ENCODE measurements around the gene CHODL.

CHODL gene

DNA sequence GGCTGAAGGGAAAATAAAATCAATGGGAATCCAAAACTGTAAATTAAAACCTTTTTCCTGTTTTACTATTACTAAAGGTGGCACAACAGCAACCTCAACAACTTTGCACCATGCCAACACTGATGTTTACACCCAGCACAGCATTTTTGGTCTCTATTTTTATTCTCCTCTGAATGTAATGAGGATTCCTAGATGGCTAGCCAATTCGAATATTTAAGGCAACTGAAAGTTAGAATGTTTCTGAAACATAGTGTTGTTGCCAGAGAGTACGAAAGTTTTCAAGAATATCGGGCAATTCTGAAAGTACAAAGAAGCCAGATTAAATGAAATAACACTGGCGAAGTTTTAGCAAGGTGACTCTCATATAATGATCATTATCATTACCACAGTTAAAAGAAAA is 40.7 kb downstream of the CHODL start:
- H3K4me3 ChIP-seq (ENCODE audit: low read depth, low read length) = no peak overlapping the region

- H3K4me3 ChIP-seq (ENCODE audit: low read depth, low read length) = no peak overlapping the region
Measured at GRCh38 chr21:18289876-18290275, 45.2 kb downstream of the CHODL start.

GRCh38 chr21:18294100-18294499 is 49.5 kb downstream of the CHODL start:
- H3K4me3 ChIP-seq (ENCODE audit: low read depth, low read length) = no peak overlapping the region

- no peak overlapping the region for H3K4me3 ChIP-seq (ENCODE audit: low read depth, low read length)
Measured at GRCh38 chr21:18298228-18298627, 53.6 kb downstream of the CHODL start.

Data from iPS-11a (cell line).